Measurements from ENCODE around the gene TMEM131L.
"Not testable (repeated sequence)": the region's sequence is repeated elsewhere in the genome, so short reads cannot be mapped to it uniquely, and the experiment has no call there.

TMEM131L gene

DNA sequence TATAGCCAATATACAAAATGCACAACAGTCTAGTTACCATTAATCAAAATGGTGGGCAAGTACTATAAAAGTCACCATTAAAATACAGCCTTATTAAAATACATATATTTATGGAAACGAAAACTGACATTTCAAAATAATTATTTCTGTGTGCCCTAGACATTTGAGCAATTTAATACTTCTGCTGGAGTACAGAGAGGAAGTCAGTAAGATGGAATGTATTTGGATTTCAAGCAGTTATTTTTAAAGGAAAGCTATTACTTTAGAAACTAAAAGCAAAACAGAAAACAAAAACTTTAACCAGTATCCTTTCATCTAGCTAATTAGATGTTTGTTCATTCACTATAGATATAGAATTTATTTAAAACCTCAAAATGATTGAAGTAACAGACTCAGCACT lies 180.1 kb downstream of the TMEM131L start:
- Mint-ChIP-seq H3K4me1 (ENCODE audit: low read depth) (peaks cover 39% of the 10 kb centered on the region), H3K27me3 (no peaks in the 10 kb centered on the region), H3K36me3 (ENCODE audit: low read depth) (peaks cover 5% of the 10 kb centered on the region), H3K4me3 (no peak overlapping the region), H3K9me3 (peaks cover 9% of the 10 kb centered on the region), H3K27ac (no peak overlapping the region)
- intact Hi-C loops (cut with micrococcal nuclease), result loop anchor here (5.0 to 10.0 kb wide), 4 partner anchors 36 to 501 kb away; partner anchors contain the start of genes MND1 and TLR2

DNA sequence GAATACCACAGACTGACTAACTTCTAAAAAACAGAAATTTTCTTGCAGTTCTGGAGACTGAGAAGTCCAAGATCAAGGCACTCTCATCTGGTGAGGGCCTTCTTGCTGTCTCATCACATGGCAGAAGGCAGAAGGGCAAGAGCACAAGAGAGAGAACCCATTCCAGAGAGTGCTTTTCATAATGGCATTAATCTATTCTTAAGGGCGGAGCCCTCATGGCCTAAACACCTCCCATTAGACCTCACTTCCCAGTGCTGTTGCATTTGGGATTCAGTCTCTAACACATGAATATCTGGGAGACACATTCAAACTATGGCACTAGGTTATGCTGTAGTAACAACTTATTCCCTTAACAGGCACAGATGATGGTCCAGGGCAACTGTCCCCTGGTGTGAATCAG lies 180.8 kb downstream of the TMEM131L start:
- peaks cover 5% of the 10 kb centered on the region for H3K36me3 Mint-ChIP-seq (ENCODE audit: low read depth)
- peaks cover 9% of the 10 kb centered on the region for H3K9me3 Mint-ChIP-seq
- no peak overlapping the region for H3K27ac Mint-ChIP-seq
- peaks cover 43% of the 10 kb centered on the region for H3K4me1 Mint-ChIP-seq (ENCODE audit: low read depth)
- H3K4me3 Mint-ChIP-seq, result no peak overlapping the region
- intact Hi-C loops (cut with micrococcal nuclease), result loop anchor here (5.0 to 10.0 kb wide), 4 partner anchors 35 to 502 kb away; partner anchors contain the start of genes MND1 and TLR2
- no peaks in the 10 kb centered on the region for H3K27me3 Mint-ChIP-seq

DNA sequence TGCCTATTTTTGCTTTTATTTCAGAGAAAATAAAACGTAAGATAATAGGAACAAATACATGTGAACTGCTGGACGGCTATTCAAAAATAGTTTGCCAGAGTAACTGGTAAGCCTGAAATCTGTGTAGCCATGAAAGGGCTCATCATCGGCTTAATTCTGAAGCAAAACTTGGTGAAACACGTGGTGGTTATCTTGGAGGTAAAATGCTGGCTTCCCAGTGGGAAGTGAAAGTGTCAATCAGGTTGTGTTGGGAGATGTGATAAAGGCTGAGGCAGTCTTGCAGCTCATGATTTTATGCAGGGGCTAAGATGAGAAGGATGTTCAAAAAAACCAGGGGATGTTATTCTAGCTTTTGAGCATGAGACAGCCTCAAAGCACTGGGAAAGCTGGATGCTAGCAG lies 181.8 kb downstream of the TMEM131L start:
- Mint-ChIP-seq H3K36me3 (ENCODE audit: low read depth) (peaks cover 5% of the 10 kb centered on the region), H3K4me1 (ENCODE audit: low read depth) (peaks cover 43% of the 10 kb centered on the region), H3K27me3 (no peaks in the 10 kb centered on the region), H3K9me3 (peaks cover 9% of the 10 kb centered on the region), H3K4me3 (no peak overlapping the region), H3K27ac (peak overlapping the region; percentile 69)
- intact Hi-C loops (cut with micrococcal nuclease), result loop anchor here (5.0 to 10.0 kb wide), 4 partner anchors 34 to 503 kb away; partner anchors contain the start of genes MND1 and TLR2

DNA sequence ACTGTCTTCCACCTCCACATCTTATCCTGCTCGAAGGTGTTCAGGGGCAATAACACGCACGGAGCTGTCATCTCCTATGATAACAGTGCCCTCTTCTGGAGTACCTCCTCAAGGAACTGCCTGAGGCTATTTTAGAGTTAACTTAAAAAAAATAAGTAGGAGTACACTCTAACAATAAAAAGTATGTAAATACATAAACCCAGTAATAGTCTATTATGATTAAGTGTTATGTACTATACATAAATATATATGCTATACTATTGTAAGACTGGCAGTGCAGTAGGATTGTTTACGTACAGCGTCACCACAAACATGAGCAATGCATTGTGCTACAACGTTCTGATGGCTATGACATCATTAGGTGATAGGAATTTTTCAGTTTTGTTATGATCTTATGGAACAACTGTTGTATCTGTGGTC lies 183.4 kb downstream of the TMEM131L start:
- peaks cover 5% of the 10 kb centered on the region for H3K36me3 Mint-ChIP-seq (ENCODE audit: low read depth)
- H3K27me3 Mint-ChIP-seq, result no peaks in the 10 kb centered on the region
- H3K4me3 Mint-ChIP-seq, result no peak overlapping the region
- intact Hi-C loops (cut with micrococcal nuclease), result loop anchor here (5.0 to 10.0 kb wide), 4 partner anchors 33 to 505 kb away; partner anchors contain the start of genes MND1 and TLR2
- H3K4me1 Mint-ChIP-seq (ENCODE audit: low read depth), result peaks cover 44% of the 10 kb centered on the region
- H3K9me3 Mint-ChIP-seq, result peaks cover 9% of the 10 kb centered on the region
- no peak overlapping the region for H3K27ac Mint-ChIP-seq

GRCh38 chr4:153651116-153651515 lies 185.0 kb downstream of the TMEM131L start:
- peak overlapping the region; percentile 98 for H3K27ac Mint-ChIP-seq
- no peaks in the 10 kb centered on the region for H3K27me3 Mint-ChIP-seq
- no peaks in the 10 kb centered on the region for H3K9me3 Mint-ChIP-seq
- intact Hi-C loops (cut with micrococcal nuclease), result no loop called here
- H3K4me3 Mint-ChIP-seq, result peak overlapping the region; percentile 52
- H3K36me3 Mint-ChIP-seq (ENCODE audit: low read depth), result no peaks in the 10 kb centered on the region
- H3K4me1 Mint-ChIP-seq (ENCODE audit: low read depth), result peaks cover 59% of the 10 kb centered on the region

DNA sequence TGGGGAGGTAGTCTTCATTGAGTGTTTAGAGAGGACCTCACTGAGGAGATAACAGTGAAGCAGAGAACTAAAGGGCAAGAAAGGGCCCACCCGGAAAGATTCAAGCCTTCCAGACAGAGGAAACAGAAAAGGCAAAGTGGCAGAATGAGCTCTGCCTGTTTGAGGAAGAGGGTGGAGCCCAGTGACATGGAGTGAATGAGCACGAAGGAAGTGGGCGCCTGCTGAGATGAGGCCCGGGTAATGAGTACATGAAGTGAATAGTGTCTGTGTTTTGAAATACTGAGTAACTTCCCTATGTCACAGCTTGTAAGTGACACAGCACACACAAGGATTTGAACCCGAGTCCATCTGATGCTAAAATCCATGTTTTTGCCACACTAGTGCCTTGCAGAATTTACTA lies 185.4 kb downstream of the TMEM131L start:
- intact Hi-C loops (cut with micrococcal nuclease), result no loop called here
- peak overlapping the region; percentile 52 for H3K4me3 Mint-ChIP-seq
- no peaks in the 10 kb centered on the region for H3K36me3 Mint-ChIP-seq (ENCODE audit: low read depth)
- H3K27me3 Mint-ChIP-seq, result no peaks in the 10 kb centered on the region
- H3K9me3 Mint-ChIP-seq, result no peaks in the 10 kb centered on the region
- peak overlapping the region; percentile 98 for H3K27ac Mint-ChIP-seq
- H3K4me1 Mint-ChIP-seq (ENCODE audit: low read depth), result peaks cover 64% of the 10 kb centered on the region

DNA sequence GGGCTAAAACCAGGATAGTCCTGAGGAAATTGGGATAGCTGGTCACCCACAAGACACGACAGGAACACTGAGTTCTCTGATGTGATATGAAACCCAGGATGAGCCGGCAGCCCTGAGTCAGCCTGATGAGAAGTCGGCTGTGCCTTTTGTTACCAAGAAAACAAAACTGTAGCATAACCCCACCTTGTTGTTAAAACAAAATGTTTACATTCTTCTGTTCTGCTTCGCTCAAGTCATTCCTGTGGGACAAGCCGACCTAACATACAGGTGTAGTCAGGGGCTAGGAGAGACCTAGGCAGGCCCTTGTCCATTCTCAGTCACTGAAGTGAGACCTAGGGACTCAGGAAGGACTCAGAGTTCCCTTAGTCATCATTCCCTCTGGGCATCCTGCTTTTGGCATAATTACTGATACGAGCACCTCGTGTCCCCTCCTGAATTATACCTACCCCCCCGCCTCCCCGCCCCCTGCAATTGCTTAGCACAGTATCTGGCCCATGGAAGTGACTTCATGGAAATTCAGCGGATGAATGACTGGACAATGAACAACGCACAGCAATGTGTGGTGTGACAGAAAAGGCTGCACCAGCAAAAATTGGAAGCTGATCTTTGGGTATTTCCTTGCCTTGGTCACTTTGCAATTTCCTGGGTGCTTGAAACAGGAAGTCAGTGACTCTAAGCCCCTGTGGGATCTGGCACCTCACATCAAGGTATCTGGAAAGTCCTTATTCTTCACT lies 186.1 kb downstream of the TMEM131L start:
- H3K36me3 Mint-ChIP-seq (ENCODE audit: low read depth), result no peaks in the 10 kb centered on the region
- intact Hi-C loops (cut with micrococcal nuclease), result no loop called here
- H3K27me3 Mint-ChIP-seq, result no peaks in the 10 kb centered on the region
- H3K9me3 Mint-ChIP-seq, result no peaks in the 10 kb centered on the region
- no peak overlapping the region for H3K4me3 Mint-ChIP-seq
- peak overlapping the region; percentile 98 for H3K27ac Mint-ChIP-seq
- peaks cover 62% of the 10 kb centered on the region for H3K4me1 Mint-ChIP-seq (ENCODE audit: low read depth)

GRCh38 chr4:153655002-153655541 lies 188.9 kb downstream of the TMEM131L start:
- H3K4me3 Mint-ChIP-seq, result peak overlapping the region; percentile 30
- H3K4me1 Mint-ChIP-seq (ENCODE audit: low read depth), result peaks cover 76% of the 10 kb centered on the region
- H3K27me3 Mint-ChIP-seq, result no peaks in the 10 kb centered on the region
- H3K36me3 Mint-ChIP-seq (ENCODE audit: low read depth), result no peaks in the 10 kb centered on the region
- intact Hi-C loops (cut with micrococcal nuclease), result no loop called here
- peak overlapping the region; percentile 88 for H3K27ac Mint-ChIP-seq
- H3K9me3 Mint-ChIP-seq, result no peaks in the 10 kb centered on the region

GRCh38 chr4:153655928-153656327 lies 189.8 kb downstream of the TMEM131L start:
- H3K36me3 Mint-ChIP-seq (ENCODE audit: low read depth), result no peaks in the 10 kb centered on the region
- no peaks in the 10 kb centered on the region for H3K9me3 Mint-ChIP-seq
- H3K4me3 Mint-ChIP-seq, result peak overlapping the region; percentile 39
- intact Hi-C loops (cut with micrococcal nuclease), result no loop called here
- H3K27me3 Mint-ChIP-seq, result no peaks in the 10 kb centered on the region
- H3K4me1 Mint-ChIP-seq (ENCODE audit: low read depth), result peaks cover 74% of the 10 kb centered on the region
- peak overlapping the region; percentile 88 for H3K27ac Mint-ChIP-seq

- intact Hi-C loops (cut with micrococcal nuclease), result no loop called here
- no peaks in the 10 kb centered on the region for H3K27me3 Mint-ChIP-seq
- H3K4me3 Mint-ChIP-seq, result no peak overlapping the region
- peaks cover 56% of the 10 kb centered on the region for H3K4me1 Mint-ChIP-seq (ENCODE audit: low read depth)
- H3K36me3 Mint-ChIP-seq (ENCODE audit: low read depth), result peaks cover 14% of the 10 kb centered on the region
- peak overlapping the region; percentile 55 for H3K27ac Mint-ChIP-seq
- peaks cover 38% of the 10 kb centered on the region for H3K9me3 Mint-ChIP-seq
Measured at GRCh38 chr4:153661215-153661822, 195.2 kb downstream of the TMEM131L start.

DNA sequence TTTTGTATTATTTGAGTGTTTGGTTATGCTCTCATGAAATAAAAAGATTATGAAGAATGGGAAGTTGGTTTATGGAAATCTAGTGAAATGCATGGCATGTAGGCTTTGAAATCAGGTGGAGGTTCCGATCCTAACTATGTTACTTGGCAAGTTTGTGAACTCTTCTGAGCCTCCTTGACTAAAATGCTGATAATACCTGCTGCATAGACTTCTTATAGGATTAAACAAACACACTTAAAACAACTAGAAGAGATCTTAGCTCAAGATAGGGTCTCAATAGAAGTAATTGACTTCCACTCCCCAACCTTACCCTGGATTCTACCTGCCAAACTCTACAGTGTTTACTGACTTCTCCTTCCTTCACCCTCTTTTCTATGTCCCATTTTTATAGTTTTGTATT lies 195.7 kb downstream of the TMEM131L start:
- peaks cover 44% of the 10 kb centered on the region for H3K9me3 Mint-ChIP-seq
- H3K4me3 Mint-ChIP-seq, result no peak overlapping the region
- peaks cover 14% of the 10 kb centered on the region for H3K36me3 Mint-ChIP-seq (ENCODE audit: low read depth)
- peaks cover 51% of the 10 kb centered on the region for H3K4me1 Mint-ChIP-seq (ENCODE audit: low read depth)
- H3K27ac Mint-ChIP-seq, result peak overlapping the region; percentile 6
- H3K27me3 Mint-ChIP-seq, result no peaks in the 10 kb centered on the region
- intact Hi-C loops (cut with micrococcal nuclease), result no loop called here

DNA sequence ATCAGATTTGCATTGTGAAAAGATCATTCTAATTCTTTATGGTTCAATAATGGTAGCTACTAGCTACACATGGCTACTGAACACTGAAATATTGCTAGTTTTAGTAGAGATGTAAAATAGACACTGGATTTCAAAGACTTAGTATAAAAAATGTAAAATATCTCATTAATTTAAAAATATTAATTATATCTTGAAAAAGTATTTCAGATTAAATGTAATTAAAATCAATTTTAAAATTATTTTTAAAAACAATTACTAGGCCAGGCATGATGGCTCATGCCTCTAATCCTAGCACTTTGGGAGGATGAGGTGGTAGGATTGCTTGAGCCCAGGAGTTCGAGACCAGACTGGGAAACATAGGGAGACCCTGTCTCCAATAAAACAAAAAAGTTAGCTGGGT lies 197.5 kb downstream of the TMEM131L start:
- H3K4me1 Mint-ChIP-seq (ENCODE audit: low read depth), result peaks cover 40% of the 10 kb centered on the region
- intact Hi-C loops (cut with micrococcal nuclease), result no loop called here
- H3K4me3 Mint-ChIP-seq, result no peak overlapping the region
- no peaks in the 10 kb centered on the region for H3K27me3 Mint-ChIP-seq
- no peak overlapping the region for H3K27ac Mint-ChIP-seq
- peaks cover 50% of the 10 kb centered on the region for H3K9me3 Mint-ChIP-seq
- peaks cover 14% of the 10 kb centered on the region for H3K36me3 Mint-ChIP-seq (ENCODE audit: low read depth)

GRCh38 chr4:153666505-153666904 lies 200.3 kb downstream of the TMEM131L start:
- H3K27ac Mint-ChIP-seq; H3K4me3 Mint-ChIP-seq; H3K27me3 Mint-ChIP-seq; intact Hi-C loops (cut with micrococcal nuclease): not testable (repeated sequence)
- Mint-ChIP-seq H3K36me3 (ENCODE audit: low read depth) (peaks cover 14% of the 10 kb centered on the region), H3K4me1 (ENCODE audit: low read depth) (peaks cover 21% of the 10 kb centered on the region), H3K9me3 (peaks cover 50% of the 10 kb centered on the region)

DNA sequence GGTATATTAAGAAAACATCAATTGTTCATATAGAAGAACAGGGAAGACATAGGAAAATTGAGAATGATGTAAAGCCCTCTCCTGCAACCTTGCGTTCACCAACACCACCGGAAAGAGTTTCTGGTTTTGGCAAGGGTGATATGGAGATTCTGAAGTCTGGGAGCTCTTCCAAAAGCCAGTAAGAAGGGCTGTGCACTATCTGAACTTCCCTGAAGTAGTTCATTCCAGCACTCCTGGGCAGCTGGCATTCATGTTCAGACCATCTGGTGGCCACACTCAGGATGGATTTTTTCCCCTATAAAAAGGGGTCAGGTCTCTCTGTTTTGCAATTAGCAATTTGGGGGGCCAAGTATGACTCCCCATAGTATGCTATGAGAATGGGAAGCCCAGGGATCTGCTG lies 202.5 kb downstream of the TMEM131L start:
- peaks cover 3% of the 10 kb centered on the region for H3K27me3 Mint-ChIP-seq
- peaks cover 11% of the 10 kb centered on the region for H3K4me1 Mint-ChIP-seq (ENCODE audit: low read depth)
- H3K4me3 Mint-ChIP-seq, result no peak overlapping the region
- intact Hi-C loops (cut with micrococcal nuclease), result no loop called here
- H3K36me3 Mint-ChIP-seq (ENCODE audit: low read depth), result peaks cover 9% of the 10 kb centered on the region
- H3K27ac Mint-ChIP-seq, result no peak overlapping the region
- H3K9me3 Mint-ChIP-seq, result peaks cover 34% of the 10 kb centered on the region

Measured in dendritic cell treated with granulocyte-macrophage colony-stimulating factor and Interleukin-4, amounts not matched to agents 40 ng/mL and 50 ng/mL, for 4 days (primary cell).